Right cardiac atrium (tissue), 5 donors: Measurements from ENCODE around the gene IGFLR1. TPM values are rescaled to one million over a fixed set of nuclear protein-coding genes. Genes with fewer than 3 reads are reported as not detected.
"Not testable (repeated sequence)": the region's sequence is repeated elsewhere in the genome, so short reads cannot be mapped to it uniquely, and the experiment has no call there.

Experiments used
- ATAC-seq, 2 donors: fragments of 200-7000 bp; cut with Tn5 transposase; one replicate each; pipeline versions ENCODE4 v1.8.0 to v1.9.1; 2020; ENCODE audit warnings: moderate library complexity in 2 of 2, mild to moderate bottlenecking in 1 of 2
- DNase-seq, 3 donors: peaks; one replicate each; pipeline ENCODE4 v3.0.0-alpha.2; 2020
- H3K27ac ChIP-seq: one replicate; pipeline ENCODE4 v1.5.1; 2013; ENCODE audit warnings: mild to moderate bottlenecking, low read length, control low read depth, moderate library complexity
- H3K27me3 ChIP-seq: one replicate; pipeline ENCODE4 v1.6.1; 2013; ENCODE audit not compliant: control insufficient read depth, insufficient read depth
- H3K4me1 ChIP-seq: one replicate; pipeline ENCODE4 v1.6.1; 2013; ENCODE audit warnings: low read length; ENCODE audit not compliant: control insufficient read depth, insufficient read depth
- H3K4me3 ChIP-seq: one replicate; pipeline ENCODE4 v1.5.1; 2013; ENCODE audit warnings: low read length, control low read depth
- H3K9me3 ChIP-seq: one replicate; pipeline ENCODE4 v1.6.1; 2013; ENCODE audit warnings: low read length; ENCODE audit not compliant: control insufficient read depth
- WGBS: extraction: QIAGEN DNeasy Blood & Tissue Kit; methylation state at CpG from one replicate; pipeline ENCODE4 v1.1.7; 2013; 5-methylcytosine and 5-hydroxymethylcytosine counted together
- intact Hi-C, 4 donors: fragments of 100-400 bp; cut with DNase I; formaldehyde crosslinking; loops; one replicate each; pipeline versions ENCODE4 v1.11.0 to v1.14.0; 2022 to 2023
- polyA plus RNA-seq: library from polyadenylated mRNA; stranded (reverse); fragments of 200-250 nt; gene quantifications from one replicate; pipeline ENCODE4 v1.2.3, GENCODE V29; 2013
- total RNA-seq, 4 donors: library from RNA; stranded (reverse); fragmentation: NEBNext Ultra II Directional; extraction: Animal tissue kit (Norgen Biotek cat#: 25700); gene quantifications; one replicate each; pipeline ENCODE4 v1.2.1, GENCODE V29; 2021
- donor health status: healthy with polysubstance abuse.
- donor health status: DM: no; HTN: yes; CAD: no.
- donor health status: DM: no; HTN: no; CAD: no.
- donor health status: DM: no; HTN: yes; CAD: no; lungs with severe emphysema.
- donor health status: DM: yes; HTN: yes; CAD: no.

IGFLR1 gene
- total and polyA plus RNA-seq, 5 donors, result 1.8 to 6.3 (median 4.7) TPM

- no peaks in the 10 kb centered on the region for H3K9me3 ChIP-seq
- H3K27ac ChIP-seq, result no peak overlapping the region
- H3K4me1 ChIP-seq, result no peaks in the 10 kb centered on the region
- intact Hi-C loops, result no loop called here
- no peaks in the 10 kb centered on the region for H3K27me3 ChIP-seq
- ATAC-seq (no peak), DNase-seq (peak in 2 of 3 donors; percentile 39 to 50)
- 94% methylated on average over 25 of the region's 25 CpGs for WGBS
- no peak overlapping the region for H3K4me3 ChIP-seq
Measured at GRCh38 chr19:35727053-35727955, 14.9 kb downstream of the IGFLR1 start.

GRCh38 chr19:35725216-35725861 is 16.9 kb downstream of the IGFLR1 start:
- Histone ChIP-seq H3K4me3 (no peak overlapping the region), H3K27ac (no peak overlapping the region), H3K27me3 (no peaks in the 10 kb centered on the region), H3K4me1 (no peaks in the 10 kb centered on the region), H3K9me3 (no peaks in the 10 kb centered on the region)
- DNase-seq (peak in 2 of 3 donors; percentile 18 to 40), ATAC-seq (no peak)
- intact Hi-C loops, result no loop called here
- WGBS, result 94% methylated on average over 23 of the region's 23 CpGs

- ATAC-seq (no peak), DNase-seq (peak in 2 of 3 donors; percentile 40 to 41)
- Histone ChIP-seq H3K27me3 (no peaks in the 10 kb centered on the region), H3K27ac (no peak overlapping the region), H3K4me1 (no peaks in the 10 kb centered on the region), H3K9me3 (no peaks in the 10 kb centered on the region), H3K4me3 (no peak overlapping the region)
- WGBS, result 97% methylated on average over 12 of the region's 12 CpGs
- intact Hi-C loops, result no loop called here
Measured at GRCh38 chr19:35724560-35724959, 17.7 kb downstream of the IGFLR1 start.

- DNase-seq, H3K27ac ChIP-seq, H3K9me3 ChIP-seq, H3K4me3 ChIP-seq, intact Hi-C loops, ATAC-seq, H3K27me3 ChIP-seq, H3K4me1 ChIP-seq: not testable (repeated sequence)
- WGBS, result 93% methylated on average over 7 of the region's 7 CpGs
Measured at GRCh38 chr19:35724132-35724531, 18.1 kb downstream of the IGFLR1 start.

- H3K4me1 ChIP-seq, result no peaks in the 10 kb centered on the region
- 93% methylated on average over 24 of the region's 24 CpGs for WGBS
- ATAC-seq, result no peak
- intact Hi-C loops, result no loop called here
- H3K27ac ChIP-seq, result no peak overlapping the region
- H3K4me3 ChIP-seq, result no peak overlapping the region
- H3K9me3 ChIP-seq, result no peaks in the 10 kb centered on the region
- DNase-seq, result peak in 2 of 3 donors; percentile 44 to 45
- H3K27me3 ChIP-seq, result no peaks in the 10 kb centered on the region
Measured at GRCh38 chr19:35723671-35724070, 18.6 kb downstream of the IGFLR1 start.

- peak in 1 of 3 donors; percentile 48 for DNase-seq
- WGBS, result 93% methylated on average over 16 of the region's 16 CpGs
- no peaks in the 10 kb centered on the region for H3K9me3 ChIP-seq
- ATAC-seq, result no peak
- H3K4me3 ChIP-seq, result no peak overlapping the region
- no peak overlapping the region for H3K27ac ChIP-seq
- H3K27me3 ChIP-seq, result no peaks in the 10 kb centered on the region
- H3K4me1 ChIP-seq, result no peaks in the 10 kb centered on the region
- intact Hi-C loops, result no loop called here
Measured at GRCh38 chr19:35722897-35723296, 19.4 kb downstream of the IGFLR1 start.

GRCh38 chr19:35722461-35722860 is 19.8 kb downstream of the IGFLR1 start:
- intact Hi-C loops, result no loop called here
- H3K27me3 ChIP-seq, result no peaks in the 10 kb centered on the region

GRCh38 chr19:35721374-35721773 is 20.9 kb downstream of the IGFLR1 start:
- Histone ChIP-seq H3K27ac (no peak overlapping the region), H3K27me3 (no peaks in the 10 kb centered on the region), H3K4me3 (no peak overlapping the region), H3K9me3 (no peaks in the 10 kb centered on the region), H3K4me1 (no peaks in the 10 kb centered on the region)
- no peak for ATAC-seq
- intact Hi-C loops, result no loop called here
- peak in 1 of 3 donors; percentile 38 for DNase-seq
- WGBS, result 93% methylated on average over 16 of the region's 16 CpGs

More at GRCh38 chr19:35722461-35722860, 19.8 kb downstream of the IGFLR1 start:
- Histone ChIP-seq H3K27ac (no peak overlapping the region), H3K9me3 (no peaks in the 10 kb centered on the region), H3K4me3 (no peak overlapping the region), H3K4me1 (no peaks in the 10 kb centered on the region)
- DNase-seq, result no peak
- 94% methylated on average over 14 of the region's 14 CpGs for WGBS
- no peak for ATAC-seq

- Histone ChIP-seq H3K27ac (no peak overlapping the region), H3K4me1 (peaks cover 2% of the 10 kb centered on the region), H3K4me3 (no peak overlapping the region), H3K27me3 (no peaks in the 10 kb centered on the region), H3K9me3 (no peaks in the 10 kb centered on the region)
- peak in 2 of 3 donors; percentile 15 to 45 for DNase-seq
- ATAC-seq, result no peak
- 80% methylated on average over 17 of the region's 17 CpGs for WGBS
- intact Hi-C loops, result no loop called here
Measured at GRCh38 chr19:35720648-35721047, 21.6 kb downstream of the IGFLR1 start.

- WGBS, result 91% methylated on average over 9 of the region's 9 CpGs
- Histone ChIP-seq H3K27me3 (no peaks in the 10 kb centered on the region), H3K27ac (no peak overlapping the region), H3K4me3 (no peak overlapping the region), H3K4me1 (peaks cover 3% of the 10 kb centered on the region), H3K9me3 (no peaks in the 10 kb centered on the region)
- intact Hi-C loops, result no loop called here
- DNase-seq (peak in 1 of 3 donors; percentile 45), ATAC-seq (no peak)
Measured at GRCh38 chr19:35720163-35720524, 22.1 kb downstream of the IGFLR1 start.

- Histone ChIP-seq H3K27ac (no peak overlapping the region), H3K9me3 (no peaks in the 10 kb centered on the region), H3K27me3 (no peaks in the 10 kb centered on the region), H3K4me1 (peaks cover 3% of the 10 kb centered on the region), H3K4me3 (peak overlapping the region; percentile 94)
- DNase-seq (peak in 2 of 3 donors; percentile 16 to 60), ATAC-seq (no peak)
- WGBS, result 89% methylated on average over 32 of the region's 32 CpGs
- intact Hi-C loops, result no loop called here
Measured at GRCh38 chr19:35719402-35720162, 22.7 kb downstream of the IGFLR1 start.
